ENCODE data around the gene PPM1J. TPM values are rescaled to one million over a fixed set of nuclear protein-coding genes. Genes with fewer than 3 reads are reported as not detected.

Gene PPM1J
- total RNA-seq, 6 experiments from 2014 or later, result 1.1 to 1.7 (median 1.4) TPM

DNA sequence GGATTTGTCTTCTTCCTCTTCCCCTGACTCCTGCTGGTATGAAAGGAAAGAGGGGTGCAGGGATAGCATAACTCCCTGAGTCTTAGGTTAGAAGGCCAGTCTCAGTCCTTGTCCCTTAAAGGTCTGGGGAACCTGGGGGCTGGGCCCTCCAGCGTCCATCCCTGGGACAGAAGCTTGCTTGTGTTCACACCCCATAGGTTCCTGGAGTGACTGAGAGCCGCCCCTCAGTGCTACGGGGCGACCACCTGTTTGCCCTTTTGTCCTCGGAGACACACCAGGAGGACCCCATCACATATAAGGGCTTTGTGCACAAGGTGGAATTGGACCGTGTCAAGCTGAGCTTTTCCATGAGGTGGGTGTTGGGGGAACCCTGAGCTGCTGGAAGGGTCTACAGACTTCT, 21.3 kb downstream of the PPM1J start:
- no peak overlapping the region for H3K27ac Mint-ChIP-seq
- TF ChIP-seq CTCF (IDR thresholded peaks at IDR 0.05), result no peak
- DNase-seq, result no peak
- H3K36me3 Mint-ChIP-seq (ENCODE audit: low read depth), result peaks cover 29% of the 10 kb centered on the region; the same call in 1 of the 2 replicates
- H3K27me3 Mint-ChIP-seq (ENCODE audit: insufficient read depth), result no peaks in the 10 kb centered on the region; the same call in 1 of the 2 replicates
- H3K4me3 Mint-ChIP-seq, result no peak overlapping the region
- peaks cover 16% of the 10 kb centered on the region for H3K4me1 Mint-ChIP-seq (ENCODE audit: low read depth)
- no peaks in the 10 kb centered on the region for H3K9me3 Mint-ChIP-seq

DNA sequence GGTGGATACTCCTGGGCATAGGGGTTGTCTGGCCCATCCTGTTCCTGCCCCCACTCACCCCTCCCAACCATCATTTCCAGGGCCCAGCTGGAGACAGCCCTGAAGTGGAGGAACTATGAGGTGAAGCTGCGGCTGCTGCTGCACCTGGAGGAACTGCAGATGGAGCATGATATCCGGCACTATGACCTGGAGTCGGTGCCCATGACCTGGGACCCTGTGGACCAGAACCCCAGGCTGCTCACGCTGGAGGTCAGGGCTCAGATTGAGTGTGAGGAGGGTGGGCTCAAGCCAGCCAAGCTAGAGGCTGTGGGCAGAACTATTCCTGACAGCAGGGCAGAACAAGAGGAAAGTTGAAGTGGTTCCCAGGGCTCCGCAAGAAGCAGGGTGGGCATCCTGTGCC, 22.5 kb downstream of the PPM1J start:
- H3K4me1 Mint-ChIP-seq (ENCODE audit: low read depth), result peaks cover 11% of the 10 kb centered on the region; the same call in 1 of the 2 replicates
- H3K4me3 Mint-ChIP-seq, result no peak overlapping the region
- no peaks in the 10 kb centered on the region; the same call in 1 of the 2 replicates for H3K27me3 Mint-ChIP-seq (ENCODE audit: insufficient read depth)
- H3K36me3 Mint-ChIP-seq (ENCODE audit: low read depth), result peaks cover 29% of the 10 kb centered on the region; the same call in 1 of the 2 replicates
- H3K27ac Mint-ChIP-seq, result no peak overlapping the region
- no peak for DNase-seq
- no peaks in the 10 kb centered on the region for H3K9me3 Mint-ChIP-seq
- no peak for TF ChIP-seq CTCF (IDR thresholded peaks at IDR 0.05)

- TF ChIP-seq CTCF (IDR thresholded peaks at IDR 0.05), result no peak
- H3K4me3 Mint-ChIP-seq, result no peak overlapping the region
- peaks cover 22% of the 10 kb centered on the region for H3K4me1 Mint-ChIP-seq (ENCODE audit: low read depth)
- no peaks in the 10 kb centered on the region for H3K9me3 Mint-ChIP-seq
- peaks cover 21% of the 10 kb centered on the region; the same call in 1 of the 2 replicates for H3K36me3 Mint-ChIP-seq (ENCODE audit: low read depth)
- H3K27me3 Mint-ChIP-seq (ENCODE audit: insufficient read depth), result no peaks in the 10 kb centered on the region
- DNase-seq, result no peak
- H3K27ac Mint-ChIP-seq, result no peak overlapping the region
These were observed 25.3 kb downstream of the PPM1J start for GRCh38 chr1:112689842-112690237.

DNA sequence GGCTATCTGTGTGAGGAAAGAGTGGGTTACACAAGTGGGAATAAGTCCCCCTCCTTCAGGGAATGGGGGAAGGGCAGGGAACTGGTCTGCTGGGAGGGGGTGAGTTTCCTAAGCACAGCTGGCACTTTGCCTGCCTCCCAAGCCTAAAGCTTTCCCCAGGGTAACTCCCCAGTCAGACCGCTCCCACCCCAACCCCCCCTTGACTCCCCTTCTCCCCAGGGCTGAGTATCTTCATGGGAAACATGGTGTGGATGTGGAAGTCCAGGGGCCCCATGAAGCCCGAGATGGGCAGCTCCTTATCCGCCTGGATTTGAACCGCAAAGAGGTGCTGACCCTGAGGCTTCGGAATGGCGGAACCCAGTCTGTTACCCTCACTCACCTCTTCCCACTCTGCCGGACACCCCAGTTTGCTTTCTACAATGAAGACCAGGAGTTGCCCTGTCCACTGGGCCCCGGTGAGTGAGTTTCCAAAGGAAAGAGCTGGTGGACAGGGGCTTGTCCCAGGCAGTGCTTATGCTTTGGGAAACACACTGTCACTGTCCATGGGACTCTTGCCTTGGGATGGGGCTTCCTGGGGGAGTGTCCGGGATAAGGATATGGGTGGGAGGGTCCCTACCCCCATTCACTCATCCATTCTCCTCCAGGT, 25.8 kb downstream of the PPM1J start:
- H3K27ac Mint-ChIP-seq, result no peak overlapping the region

DNA sequence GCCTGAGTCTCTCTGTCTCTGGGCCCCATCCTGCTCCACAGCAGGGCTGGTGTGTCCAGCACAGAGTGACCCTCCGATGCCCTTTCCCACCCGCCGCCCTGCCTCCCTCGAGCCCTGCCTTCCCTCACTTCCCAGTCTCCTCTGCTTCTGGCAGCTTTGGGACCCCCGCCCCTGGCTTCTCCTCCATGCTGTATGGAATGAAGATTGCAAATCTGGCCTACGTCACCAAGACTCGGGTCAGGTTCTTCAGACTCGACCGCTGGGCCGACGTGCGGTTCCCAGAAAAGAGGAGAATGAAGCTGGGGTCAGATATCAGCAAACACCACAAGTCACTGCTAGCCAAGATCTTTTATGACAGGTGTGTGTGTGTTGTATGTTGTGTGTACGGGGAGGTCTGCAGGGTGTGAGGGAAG, 26.3 kb downstream of the PPM1J start:
- Mint-ChIP-seq H3K36me3 (ENCODE audit: low read depth) (peaks cover 21% of the 10 kb centered on the region; the same call in 1 of the 2 replicates), H3K27ac (no peak overlapping the region)

More for the DNA sequence above, 25.8 kb downstream of the PPM1J start:
- Mint-ChIP-seq H3K9me3 (no peaks in the 10 kb centered on the region), H3K4me3 (no peak overlapping the region), H3K27me3 (ENCODE audit: insufficient read depth) (no peaks in the 10 kb centered on the region), H3K4me1 (ENCODE audit: low read depth) (peaks cover 22% of the 10 kb centered on the region), H3K36me3 (ENCODE audit: low read depth) (peaks cover 21% of the 10 kb centered on the region; the same call in 1 of the 2 replicates)
- TF ChIP-seq CTCF (IDR thresholded peaks at IDR 0.05), result no peak
- DNase-seq, result no peak

More for the DNA sequence above, 26.3 kb downstream of the PPM1J start:
- Mint-ChIP-seq H3K9me3 (no peaks in the 10 kb centered on the region), H3K4me1 (ENCODE audit: low read depth) (peaks cover 22% of the 10 kb centered on the region), H3K27me3 (ENCODE audit: insufficient read depth) (no peaks in the 10 kb centered on the region), H3K4me3 (no peak overlapping the region)
- TF ChIP-seq CTCF (IDR thresholded peaks at IDR 0.05), result no peak
- DNase-seq, result no peak
